Embryonic facial prominence (tissue), 1 donor: ENCODE results near the gene TPK1.
"Not testable (repeated sequence)": the region's sequence is repeated elsewhere in the genome, so short reads cannot be mapped to it uniquely, and the experiment has no call there.

Experiments used
- DNase-seq: peaks from one replicate; pipeline ENCODE4 v3.0.0-alpha.2; 2016; ENCODE audit errors: extremely low spot score

TPK1 gene

GRCh38 chr7:144474800-144475615 is 360.8 kb downstream of the TPK1 start:
- DNase-seq = no peak

GRCh38 chr7:144474363-144474762 is 361.5 kb downstream of the TPK1 start:
- DNase-seq = no peak

- no peak for DNase-seq
These were observed 361.9 kb downstream of the TPK1 start for GRCh38 chr7:144473908-144474307.

GRCh38 chr7:144470078-144470477 is 365.8 kb downstream of the TPK1 start:
- no peak for DNase-seq

- DNase-seq = no peak
These were observed 366.7 kb downstream of the TPK1 start for GRCh38 chr7:144468990-144469732.

GRCh38 chr7:144459635-144460034 is 376.2 kb downstream of the TPK1 start:
- DNase-seq = no peak

GRCh38 chr7:144455040-144455404 is 380.8 kb downstream of the TPK1 start:
- no peak for DNase-seq

- DNase-seq = no peak
These were observed 381.4 kb downstream of the TPK1 start for GRCh38 chr7:144454256-144455039.

GRCh38 chr7:144452064-144452463 is 383.8 kb downstream of the TPK1 start:
- DNase-seq = no peak

- DNase-seq = no peak
These were observed 390.3 kb downstream of the TPK1 start for GRCh38 chr7:144445590-144445989.

- DNase-seq = no peak
These were observed 396.1 kb downstream of the TPK1 start for GRCh38 chr7:144439717-144440205.

- DNase-seq = no peak
These were observed 397.1 kb downstream of the TPK1 start for GRCh38 chr7:144438759-144439158.

GRCh38 chr7:144437370-144438191 is 398.3 kb downstream of the TPK1 start:
- no peak for DNase-seq

- no peak for DNase-seq
These were observed 399.4 kb downstream of the TPK1 start for GRCh38 chr7:144436500-144436899.

GRCh38 chr7:144428431-144428830 is 407.4 kb downstream of the TPK1 start:
- no peak for DNase-seq

GRCh38 chr7:144427539-144427938 is 408.3 kb downstream of the TPK1 start:
- not testable (repeated sequence) for DNase-seq

- DNase-seq = not testable (repeated sequence)
These were observed 416.9 kb downstream of the TPK1 start for GRCh38 chr7:144418931-144419330.

GRCh38 chr7:144416341-144416740 is 419.5 kb downstream of the TPK1 start:
- no peak for DNase-seq

GRCh38 chr7:144415858-144416257 is 420.0 kb downstream of the TPK1 start:
- no peak for DNase-seq

- no peak for DNase-seq
These were observed 421.0 kb downstream of the TPK1 start for GRCh38 chr7:144414815-144415214.

GRCh38 chr7:144410441-144410840 is 425.4 kb downstream of the TPK1 start:
- DNase-seq = no peak
